Prostate gland (tissue), 2 donors: ENCODE results near the gene DCANP1. TPM values are rescaled to one million over a fixed set of nuclear protein-coding genes. Genes with fewer than 3 reads are reported as not detected.

Source experiments
- DNase-seq: peaks from one replicate; pipeline ENCODE4 v3.0.0-alpha.2; 2019; ENCODE audit warnings: low spot score
- H3K27ac ChIP-seq, 2 donors: fragments of 200-600 bp; sonication (generic); 2 replicates each; pipeline ENCODE4 v1.5.1; 2017 to 2019
- H3K27me3 ChIP-seq: fragments of 200-600 bp; sonication (generic); replicated peaks from 2 replicates; pipeline ENCODE4 v1.5.1; 2019; ENCODE audit not compliant: insufficient read depth
- H3K36me3 ChIP-seq, 2 donors: fragments of 200-600 bp; sonication (generic); 1 replicate in 1 of 2; 2 replicates in 1 of 2; pipeline versions ENCODE4 v1.5.1 to v1.8.1; 2017 to 2019
- H3K4me1 ChIP-seq: fragments of 200-600 bp; sonication (generic); replicated peaks from 2 replicates; pipeline ENCODE4 v1.5.1; 2019
- H3K4me3 ChIP-seq, 2 donors: fragments of 200-600 bp; sonication (generic); 2 replicates each; pipeline ENCODE4 v1.5.1; 2017 to 2019
- H3K9me3 ChIP-seq: fragments of 200-600 bp; sonication (generic); 2 replicates; pipeline ENCODE4 v1.5.1; 2017
- CTCF ChIP-seq, 4 experiments: fragments of 200-600 bp in 2 of 4; fragments of 450-650 bp in 2 of 4; sonication (generic) in 2 of 4; IDR thresholded peaks; 1 replicate in 3 of 4; 2 replicates in 1 of 4; pipeline ENCODE4 v1.5.1; 2016 to 2019; ENCODE audit warnings: antibody characterized with exemption in 4 of 4, mild to moderate bottlenecking in 2 of 4, moderate library complexity in 2 of 4
- POLR2A ChIP-seq: fragments of 450-650 bp; IDR thresholded peaks from one replicate; pipeline ENCODE4 v1.6.1; 2016; ENCODE audit warnings: antibody characterized with exemption, mild to moderate bottlenecking
- POLR2AphosphoS5 ChIP-seq: sonication (generic); formaldehyde crosslinking; IDR thresholded peaks from one replicate; pipeline ENCODE4 v1.6.1; 2017; ENCODE audit warnings: antibody characterized with exemption
- WGBS: methylation state at CpG from one replicate; pipeline ENCODE4 v1.1.5; 2018; 5-methylcytosine and 5-hydroxymethylcytosine counted together
- intact Hi-C: fragments of 100-400 bp; cut with DNase I; formaldehyde crosslinking; loops from one replicate; pipeline ENCODE4 v1.14.2; 2022
- total RNA-seq, 2 donors: library from RNA; depleted of rRNA; stranded (reverse); fragments of >200 nt; gene quantifications; one replicate each; pipeline ENCODE4 v1.1.0, GENCODE V29; 2016

DCANP1 gene
- total RNA-seq, 2 donors from 2014 or later = not detected

GRCh38 chr5:135445306-135445985, 1.7 kb downstream of the DCANP1 start:
- no peak for DNase-seq

GRCh38 chr5:135444881-135445280, 2.3 kb downstream of the DCANP1 start:
- H3K27ac ChIP-seq = no peak overlapping the region
- no peak for DNase-seq
- no peak for TF ChIP-seq CTCF (IDR thresholded peaks at IDR 0.05)
- no peak for TF ChIP-seq POLR2A
- TF ChIP-seq POLR2AphosphoS5 = no peak
- H3K9me3 ChIP-seq = no peaks in the 10 kb centered on the region
- H3K4me3 ChIP-seq = no peak overlapping the region
- H3K4me1 ChIP-seq = no peaks in the 10 kb centered on the region
- intact Hi-C loops = no loop called here
- WGBS = 93% methylated on average over 6 of the region's 6 CpGs
- no peaks in the 10 kb centered on the region for H3K36me3 ChIP-seq
- H3K27me3 ChIP-seq = no peaks in the 10 kb centered on the region

More at GRCh38 chr5:135445306-135445985, 1.7 kb downstream of the DCANP1 start:
- H3K4me1 ChIP-seq = no peaks in the 10 kb centered on the region
- no peaks in the 10 kb centered on the region for H3K27me3 ChIP-seq
- intact Hi-C loops = no loop called here
- no peaks in the 10 kb centered on the region for H3K9me3 ChIP-seq
- TF ChIP-seq CTCF (IDR thresholded peaks at IDR 0.05) = no peak
- TF ChIP-seq POLR2A = no peak
- TF ChIP-seq POLR2AphosphoS5 = no peak
- WGBS = 86% methylated on average over 14 of the region's 14 CpGs
- no peaks in the 10 kb centered on the region for H3K36me3 ChIP-seq
- H3K27ac ChIP-seq = no peak overlapping the region
- no peak overlapping the region for H3K4me3 ChIP-seq

GRCh38 chr5:135444360-135444759, 2.8 kb downstream of the DCANP1 start:
- intact Hi-C loops = no loop called here
- H3K9me3 ChIP-seq = no peaks in the 10 kb centered on the region
- TF ChIP-seq POLR2A = no peak
- TF ChIP-seq POLR2AphosphoS5 = no peak
- TF ChIP-seq CTCF (IDR thresholded peaks at IDR 0.05) = no peak
- H3K27me3 ChIP-seq = no peaks in the 10 kb centered on the region
- 86% methylated on average over 13 of the region's 13 CpGs for WGBS
- no peaks in the 10 kb centered on the region for H3K4me1 ChIP-seq
- no peak for DNase-seq
- H3K27ac ChIP-seq = no peak overlapping the region
- H3K36me3 ChIP-seq = no peaks in the 10 kb centered on the region
- no peak overlapping the region for H3K4me3 ChIP-seq

GRCh38 chr5:135443161-135443960, 3.8 kb downstream of the DCANP1 start:
- no peaks in the 10 kb centered on the region for H3K4me1 ChIP-seq
- 35% methylated on average over 6 of the region's 6 CpGs for WGBS
- intact Hi-C loops = no loop called here
- TF ChIP-seq POLR2AphosphoS5 = no peak
- TF ChIP-seq POLR2A = no peak
- no peak for TF ChIP-seq CTCF (IDR thresholded peaks at IDR 0.05)
- H3K36me3 ChIP-seq = no peaks in the 10 kb centered on the region
- no peak for DNase-seq
- no peak overlapping the region for H3K4me3 ChIP-seq
- H3K9me3 ChIP-seq = no peaks in the 10 kb centered on the region
- H3K27ac ChIP-seq = no peak overlapping the region
- no peaks in the 10 kb centered on the region for H3K27me3 ChIP-seq
